Measurements from ENCODE around the gene TIFAB.

Gene TIFAB

GRCh38 chr5:135467051-135467625, 15.0 kb upstream of the TIFAB start:
- no peak for TF ChIP-seq RARB (CRISPR knock-in tag; IDR thresholded peaks at IDR 0.05)
- no peak for TF ChIP-seq CSDC2 (CRISPR knock-in tag; IDR thresholded peaks at IDR 0.05)
- no peak for TF ChIP-seq ZFP3 (CRISPR knock-in tag; IDR thresholded peaks at IDR 0.05)
- no peak for TF ChIP-seq PPARA (CRISPR knock-in tag; IDR thresholded peaks at IDR 0.05; ENCODE audit: borderline replicate concordance)
- no peak for ATAC-seq

GRCh38 chr5:135466178-135467050, 14.3 kb upstream of the TIFAB start:
- peak; percentile 97 for ATAC-seq
- TF ChIP-seq GLIS3 (CRISPR knock-in tag; IDR thresholded peaks at IDR 0.05) (no peak), TOX (CRISPR knock-in tag; IDR thresholded peaks at IDR 0.05; ENCODE audit: borderline replicate concordance) (no peak), ISL1 (CRISPR knock-in tag; IDR thresholded peaks at IDR 0.05) (no peak), BACH2 (CRISPR knock-in tag; IDR thresholded peaks at IDR 0.05; ENCODE audit: borderline replicate concordance) (no peak), TSHZ2 (CRISPR knock-in tag; IDR thresholded peaks at IDR 0.05) (no peak), POU6F1 (CRISPR knock-in tag; IDR thresholded peaks at IDR 0.05; ENCODE audit: borderline replicate concordance, low read depth) (no peak)

GRCh38 chr5:135465391-135466122, 13.4 kb upstream of the TIFAB start:
- TF ChIP-seq POU6F1 (CRISPR knock-in tag; IDR thresholded peaks at IDR 0.05; ENCODE audit: borderline replicate concordance, low read depth) (no peak), TOX (CRISPR knock-in tag; IDR thresholded peaks at IDR 0.05; ENCODE audit: borderline replicate concordance) (no peak), ESRRG (CRISPR knock-in tag; IDR thresholded peaks at IDR 0.05) (no peak), RARB (CRISPR knock-in tag; IDR thresholded peaks at IDR 0.05) (no peak), PPARA (CRISPR knock-in tag; IDR thresholded peaks at IDR 0.05; ENCODE audit: borderline replicate concordance) (no peak), ZNF8 (CRISPR knock-in tag; IDR thresholded peaks at IDR 0.05) (no peak), CSRNP3 (CRISPR knock-in tag; IDR thresholded peaks at IDR 0.05) (no peak), ZFP3 (CRISPR knock-in tag; IDR thresholded peaks at IDR 0.05) (no peak), TCF4 (CRISPR knock-in tag; IDR thresholded peaks at IDR 0.05; ENCODE audit: borderline replicate concordance) (no peak), ISL1 (CRISPR knock-in tag; IDR thresholded peaks at IDR 0.05) (no peak), ZFP30 (CRISPR knock-in tag; IDR thresholded peaks at IDR 0.05) (no peak), ZC3H10 (CRISPR knock-in tag; IDR thresholded peaks at IDR 0.05) (no peak), ZNF70 (CRISPR knock-in tag; IDR thresholded peaks at IDR 0.05) (no peak), TSHZ2 (CRISPR knock-in tag; IDR thresholded peaks at IDR 0.05) (no peak), PATZ1 (CRISPR knock-in tag; IDR thresholded peaks at IDR 0.05; ENCODE audit: borderline replicate concordance) (no peak), CSDC2 (CRISPR knock-in tag; IDR thresholded peaks at IDR 0.05) (no peak), ARNTL (CRISPR knock-in tag; IDR thresholded peaks at IDR 0.05; ENCODE audit: borderline replicate concordance, low read depth) (no peak)
- no peak for ATAC-seq
